Fibroblast of lung (primary cell): ENCODE results near the gene DALRD3. TPM values are rescaled to one million over a fixed set of nuclear protein-coding genes. Genes with fewer than 3 reads are reported as not detected.
A peak's percentile ranks its signal among the peaks of the same experiment; 100 is the strongest.

Source experiments
- DNase-seq, 2 donors: peaks; one replicate each; pipeline versions ENCODE4 v3.0.0 to v3.0.0-alpha.2; 2010; ENCODE audit warnings: low read depth in 2 of 2
- H2AFZ ChIP-seq: 2 replicates; pipeline ENCODE4 v1.5.1; 2012; ENCODE audit warnings: low read length, control low read depth, inconsistent platforms
- H3K27ac ChIP-seq: 2 replicates; pipeline ENCODE4 v1.5.1; 2011; ENCODE audit warnings: low read length, control low read depth; ENCODE audit not compliant: insufficient read depth
- H3K27me3 ChIP-seq: 2 replicates; pipeline ENCODE4 v1.5.1; 2011; ENCODE audit warnings: mild to moderate bottlenecking, low read length; ENCODE audit not compliant: control insufficient read depth, insufficient read depth
- H3K36me3 ChIP-seq: 2 replicates; pipeline ENCODE4 v1.5.1; 2011; ENCODE audit warnings: low read length; ENCODE audit not compliant: control insufficient read depth, insufficient read depth
- H3K4me1 ChIP-seq: 2 replicates; pipeline ENCODE4 v1.5.1; 2011; ENCODE audit warnings: low read length; ENCODE audit not compliant: control insufficient read depth, insufficient read depth; ENCODE audit errors: extremely low read depth
- H3K4me2 ChIP-seq: 2 replicates; pipeline ENCODE4 v1.5.1; 2011; ENCODE audit warnings: low read length, control low read depth; ENCODE audit not compliant: insufficient read depth; ENCODE audit errors: extremely low read depth
- H3K4me3 ChIP-seq, 4 experiments: fragments of 200-600 bp in 1 of 4; sonication (generic) in 1 of 4; replicated peaks in 1 of 4; 2 replicates each; pipeline ENCODE4 v1.5.1; 2011 to 2016; ENCODE audit warnings: low read length in 4 of 4, low read depth in 3 of 4, mild to moderate bottlenecking in 3 of 4, control low read depth in 2 of 4, inconsistent platforms in 1 of 4, mixed read lengths in 1 of 4; ENCODE audit not compliant: insufficient read depth in 1 of 4; ENCODE audit errors: control extremely low read depth in 1 of 4
- H3K79me2 ChIP-seq: 2 replicates; pipeline ENCODE4 v1.5.1; 2012; ENCODE audit warnings: mild to moderate bottlenecking, low read length, inconsistent platforms; ENCODE audit not compliant: control insufficient read depth, insufficient read depth
- H3K9ac ChIP-seq: 2 replicates; pipeline ENCODE4 v1.5.1; 2011; ENCODE audit warnings: mild to moderate bottlenecking, low read length, control low read depth; ENCODE audit not compliant: insufficient read depth
- H3K9me3 ChIP-seq: 2 replicates; pipeline ENCODE4 v1.5.1; 2012; ENCODE audit warnings: low read depth, low read length; ENCODE audit not compliant: control insufficient read depth, insufficient read depth
- H4K20me1 ChIP-seq: 2 replicates; pipeline ENCODE4 v1.5.1; 2011; ENCODE audit warnings: low read length; ENCODE audit not compliant: control insufficient read depth, insufficient read depth; ENCODE audit errors: extremely low read depth
- EZH2 ChIP-seq: IDR thresholded peaks from 2 replicates; pipeline ENCODE4 v1.5.1; 2012; ENCODE audit warnings: low read length, control low read depth, mild to moderate bottlenecking; ENCODE audit errors: missing control alignments
- polyA minus RNA-seq: library from RNA; depleted of rRNA, polyadenylated mRNA; stranded (reverse); fragments of >200 nt; gene quantifications from 2 replicates; pipeline ENCODE4 v1.2.3, GENCODE V29; 2011; ENCODE audit warnings: low replicate concordance
- polyA plus RNA-seq, 2 donors: library from polyadenylated mRNA; depleted of rRNA in 1 of 2; stranded (reverse) in 1 of 2; unstranded in 1 of 2; fragments of >200 nt; gene quantifications; 2 replicates each; pipeline ENCODE4 v1.2.1, GENCODE V29; 2011 to 2012; ENCODE audit warnings: missing spikeins in 1 of 2
- total RNA-seq: library from RNA; depleted of rRNA; stranded (reverse); fragments of >200 nt; gene quantifications from 2 replicates; pipeline ENCODE4 v1.2.1, GENCODE V29; 2014
- TF ChIP-seq, protein P1 (sequence below), 2 donors: IDR thresholded peaks in 1 of 2; conservative IDR thresholded peaks in 1 of 2; 1 replicate in 1 of 2; 2 replicates in 1 of 2; pipeline ENCODE4 v1.5.1; 2011 to 2012; ENCODE audit warnings: low read length in 2 of 2, control low read depth in 1 of 2, inconsistent platforms in 1 of 2, low read depth in 1 of 2, mild to moderate bottlenecking in 1 of 2

Gene DALRD3, protein sequence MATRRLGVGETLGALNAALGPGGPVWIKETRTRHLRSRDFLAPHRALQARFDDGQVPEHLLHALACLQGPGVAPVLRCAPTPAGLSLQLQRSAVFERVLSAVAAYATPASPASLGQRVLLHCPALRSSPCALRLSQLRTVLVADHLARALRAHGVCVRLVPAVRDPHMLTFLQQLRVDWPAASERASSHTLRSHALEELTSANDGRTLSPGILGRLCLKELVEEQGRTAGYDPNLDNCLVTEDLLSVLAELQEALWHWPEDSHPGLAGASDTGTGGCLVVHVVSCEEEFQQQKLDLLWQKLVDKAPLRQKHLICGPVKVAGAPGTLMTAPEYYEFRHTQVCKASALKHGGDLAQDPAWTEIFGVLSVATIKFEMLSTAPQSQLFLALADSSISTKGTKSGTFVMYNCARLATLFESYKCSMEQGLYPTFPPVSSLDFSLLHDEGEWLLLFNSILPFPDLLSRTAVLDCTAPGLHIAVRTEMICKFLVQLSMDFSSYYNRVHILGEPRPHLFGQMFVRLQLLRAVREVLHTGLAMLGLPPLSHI
- total RNA-seq, result 53.4 and 70.2 TPM in 2 replicates
- 40.2 and 50.8 TPM in 2 replicates for polyA plus RNA-seq
- 36.3 and 39.3 TPM in 2 replicates for polyA plus RNA-seq (2012)
- polyA minus RNA-seq, result 162 and 242 TPM in 2 replicates

DNA sequence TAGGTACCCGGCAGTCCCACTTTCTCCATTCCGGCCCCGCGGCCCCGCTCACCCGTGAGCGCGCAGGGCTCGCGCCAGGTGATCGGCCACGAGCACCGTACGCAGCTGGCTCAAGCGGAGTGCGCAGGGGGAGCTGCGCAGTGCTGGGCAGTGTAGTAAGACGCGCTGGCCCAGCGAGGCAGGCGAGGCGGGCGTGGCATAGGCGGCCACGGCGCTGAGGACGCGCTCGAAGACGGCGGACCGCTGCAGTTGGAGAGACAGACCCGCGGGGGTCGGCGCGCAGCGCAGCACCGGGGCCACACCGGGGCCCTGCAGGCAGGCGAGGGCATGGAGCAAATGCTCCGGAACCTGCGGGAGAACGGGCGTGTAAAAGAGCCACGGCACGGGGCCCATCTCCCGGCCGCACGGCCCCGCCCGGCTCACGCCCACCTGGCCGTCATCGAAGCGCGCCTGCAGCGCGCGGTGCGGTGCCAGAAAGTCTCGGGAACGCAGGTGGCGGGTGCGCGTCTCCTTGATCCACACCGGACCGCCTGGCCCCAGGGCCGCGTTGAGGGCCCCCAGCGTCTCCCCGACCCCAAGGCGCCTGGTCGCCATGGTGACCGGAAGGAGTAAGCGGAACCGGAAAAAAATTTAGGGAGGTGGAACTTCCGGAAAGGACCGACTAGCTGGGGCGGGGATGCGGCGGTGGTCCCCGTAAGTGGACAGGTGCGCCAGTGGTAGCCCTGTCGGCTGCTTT is at the start of gene DALRD3:
DALRD3 (minus strand) TSS at position 610 of the 736 bp plus-strand sequence; CDS start at position 594, 16 bp downstream.
- H4K20me1 ChIP-seq, result no peaks in the 10 kb centered on the region
- H3K4me2 ChIP-seq, result peak within 1 kb of the TSS; percentile 99
- peak within 1 kb of the TSS; percentile 76 for H3K9ac ChIP-seq
- H2AFZ ChIP-seq, result peak within 1 kb of the TSS; percentile 62
- H3K36me3 ChIP-seq, result peaks cover 32% of the 10 kb centered on the region
- peak within 1 kb of the TSS; percentile 74 to 92 (median 80) for H3K4me3 ChIP-seq
- peak within 1 kb of the TSS; percentile 87 for H3K27ac ChIP-seq
- no peak for TF ChIP-seq EZH2
- TF ChIP-seq, protein P1, sequence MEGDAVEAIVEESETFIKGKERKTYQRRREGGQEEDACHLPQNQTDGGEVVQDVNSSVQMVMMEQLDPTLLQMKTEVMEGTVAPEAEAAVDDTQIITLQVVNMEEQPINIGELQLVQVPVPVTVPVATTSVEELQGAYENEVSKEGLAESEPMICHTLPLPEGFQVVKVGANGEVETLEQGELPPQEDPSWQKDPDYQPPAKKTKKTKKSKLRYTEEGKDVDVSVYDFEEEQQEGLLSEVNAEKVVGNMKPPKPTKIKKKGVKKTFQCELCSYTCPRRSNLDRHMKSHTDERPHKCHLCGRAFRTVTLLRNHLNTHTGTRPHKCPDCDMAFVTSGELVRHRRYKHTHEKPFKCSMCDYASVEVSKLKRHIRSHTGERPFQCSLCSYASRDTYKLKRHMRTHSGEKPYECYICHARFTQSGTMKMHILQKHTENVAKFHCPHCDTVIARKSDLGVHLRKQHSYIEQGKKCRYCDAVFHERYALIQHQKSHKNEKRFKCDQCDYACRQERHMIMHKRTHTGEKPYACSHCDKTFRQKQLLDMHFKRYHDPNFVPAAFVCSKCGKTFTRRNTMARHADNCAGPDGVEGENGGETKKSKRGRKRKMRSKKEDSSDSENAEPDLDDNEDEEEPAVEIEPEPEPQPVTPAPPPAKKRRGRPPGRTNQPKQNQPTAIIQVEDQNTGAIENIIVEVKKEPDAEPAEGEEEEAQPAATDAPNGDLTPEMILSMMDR (conservative IDR thresholded peaks at IDR 0.05 in 1 of 2, IDR thresholded peaks at IDR 0.05 in 1 of 2; ENCODE audit: low read depth in 1 of 2, low read length in 2 of 2), result no peak
- no peaks in the 10 kb centered on the region for H3K27me3 ChIP-seq
- peaks cover 33% of the 10 kb centered on the region for H3K79me2 ChIP-seq
- no peaks in the 10 kb centered on the region for H3K9me3 ChIP-seq
- DNase-seq, result peak; percentile 51 to 67
- peaks cover 11% of the 10 kb centered on the region for H3K4me1 ChIP-seq

DNA sequence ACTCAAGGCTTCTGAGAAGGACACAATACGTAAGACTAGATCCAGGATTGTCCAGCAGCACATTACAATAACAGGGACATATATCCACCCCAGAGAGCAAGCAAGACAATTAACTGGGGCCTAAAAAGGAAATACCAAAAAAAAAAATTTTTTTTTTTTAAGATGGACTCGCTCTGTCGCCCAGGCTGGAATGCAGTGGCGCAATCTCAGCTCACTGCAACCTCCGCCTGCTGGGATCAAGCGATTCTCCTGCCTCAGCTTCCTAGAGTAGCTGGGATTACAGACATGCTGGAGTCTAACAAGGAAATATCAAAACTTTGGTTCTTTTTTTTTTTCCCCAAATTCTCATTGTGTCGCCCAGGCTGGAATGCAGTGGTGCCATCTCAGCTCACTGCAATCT is 39.6 kb upstream of the DALRD3 start:
- Histone ChIP-seq H3K27ac (no peak overlapping the region), H3K4me1 (no peaks in the 10 kb centered on the region), H3K9me3 (no peaks in the 10 kb centered on the region), H2AFZ (no peak overlapping the region), H4K20me1 (no peaks in the 10 kb centered on the region), H3K4me2 (no peak overlapping the region), H3K27me3 (no peaks in the 10 kb centered on the region), H3K36me3 (peaks cover 10% of the 10 kb centered on the region), H3K79me2 (peaks cover 3% of the 10 kb centered on the region), H3K9ac (no peak overlapping the region), H3K4me3 (no peak overlapping the region)
- TF ChIP-seq, protein P1 (conservative IDR thresholded peaks at IDR 0.05 in 1 of 2, IDR thresholded peaks at IDR 0.05 in 1 of 2; ENCODE audit: low read depth in 1 of 2, low read length in 2 of 2), result no peak
- no peak for TF ChIP-seq EZH2
- no peak for DNase-seq

DNA sequence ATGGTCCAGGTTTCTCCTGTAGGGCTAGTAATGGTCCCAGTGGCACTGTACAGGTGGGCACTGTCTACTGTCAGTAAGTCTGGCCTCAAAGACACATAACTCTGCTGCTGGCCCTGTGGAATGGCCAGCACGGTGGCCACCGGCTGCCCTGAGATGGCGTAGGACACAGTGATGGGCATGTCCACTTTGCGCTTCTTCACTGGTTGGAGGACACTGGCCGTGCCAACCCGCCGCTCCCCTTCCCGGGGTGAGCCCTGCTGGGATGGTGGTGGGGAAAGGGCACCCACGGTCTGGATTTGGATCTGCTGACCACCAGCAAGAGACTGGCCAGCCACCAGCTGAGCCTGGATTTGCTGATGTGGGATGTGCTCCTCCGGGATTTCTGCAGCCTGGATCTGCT is 38.9 kb upstream of the DALRD3 start:
- no peaks in the 10 kb centered on the region for H3K4me1 ChIP-seq
- H3K9ac ChIP-seq, result no peak overlapping the region
- H2AFZ ChIP-seq, result no peak overlapping the region
- no peak overlapping the region for H3K4me3 ChIP-seq
- H3K4me2 ChIP-seq, result no peak overlapping the region
- peaks cover 3% of the 10 kb centered on the region for H3K79me2 ChIP-seq
- H3K9me3 ChIP-seq, result no peaks in the 10 kb centered on the region
- no peaks in the 10 kb centered on the region for H4K20me1 ChIP-seq
- DNase-seq, result no peak
- H3K27ac ChIP-seq, result no peak overlapping the region
- TF ChIP-seq, protein P1 (conservative IDR thresholded peaks at IDR 0.05 in 1 of 2, IDR thresholded peaks at IDR 0.05 in 1 of 2; ENCODE audit: low read depth in 1 of 2, low read length in 2 of 2), result no peak
- no peak for TF ChIP-seq EZH2
- no peaks in the 10 kb centered on the region for H3K27me3 ChIP-seq
- H3K36me3 ChIP-seq, result peaks cover 12% of the 10 kb centered on the region
